BJ (cell line): Measurements from ENCODE around the gene PRKCA. TPM values are rescaled to one million over a fixed set of nuclear protein-coding genes. Genes with fewer than 3 reads are reported as not detected.

Experiments
- CTCF ChIA-PET: fragments of 350-600 bp; formaldehyde crosslinking; extraction: SDS; loops from one replicate; lab custom pipeline; 2021; ENCODE audit warnings: antibody characterized with exemption, inconsistent platforms; lab: Yijun Ruan, JAX
- POLR2A ChIA-PET: fragments of 300-600 bp; sonication (Branson Sonifier 250); formaldehyde crosslinking; extraction: SDS; loops from one replicate; lab custom pipeline; 2021; ENCODE audit warnings: antibody characterized with exemption; lab: Charles Lee
- DNase-seq: peaks from one replicate; pipeline ENCODE4 v3.0.0-alpha.2; 2011; ENCODE audit warnings: low read depth
- H3K27me3 ChIP-seq: 2 replicates; pipeline ENCODE4 v1.6.0; 2011; ENCODE audit warnings: low read length; ENCODE audit not compliant: control insufficient read depth, insufficient read depth
- H3K36me3 ChIP-seq: 2 replicates; pipeline ENCODE4 v1.5.1; 2011; ENCODE audit warnings: low read length; ENCODE audit not compliant: control insufficient read depth, insufficient read depth
- H3K4me3 ChIP-seq: 2 replicates; pipeline ENCODE4 v1.5.1; 2011; ENCODE audit warnings: low read depth, mild to moderate bottlenecking, control low read depth, low read length
- polyA plus RNA-seq: library from polyadenylated mRNA; depleted of rRNA; stranded (reverse); fragments of >200 nt; gene quantifications from 2 replicates; pipeline ENCODE4 v1.2.3, GENCODE V29; 2011
- TF ChIP-seq, protein P1 (sequence below): IDR thresholded peaks from 2 replicates; pipeline ENCODE4 v1.5.1; 2011; ENCODE audit warnings: low read depth, mild to moderate bottlenecking, control low read depth, inconsistent platforms, low read length, moderate library complexity; ENCODE audit not compliant: insufficient read depth

PRKCA gene
- polyA plus RNA-seq, 1 experiment, result 38.7 TPM

DNA sequence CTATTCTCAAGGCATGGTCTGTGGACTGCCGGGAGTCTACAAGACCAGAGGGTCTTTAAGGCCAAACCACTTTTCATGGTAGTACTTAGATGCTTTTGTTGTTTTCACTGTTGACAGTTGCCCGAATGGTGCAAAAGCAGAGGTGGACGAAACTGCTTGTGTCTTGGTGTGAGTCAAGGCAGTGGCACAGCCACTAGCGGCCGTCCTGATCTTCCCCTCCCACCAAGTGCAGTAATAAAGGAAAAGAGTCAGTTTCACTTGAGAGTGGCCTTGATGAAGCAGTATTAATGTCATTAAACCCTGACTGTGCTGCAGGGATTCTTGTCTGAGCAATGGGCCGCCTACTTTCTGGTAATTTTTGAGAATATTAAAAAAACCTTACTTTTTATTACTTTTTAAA, 109.1 kb downstream of the PRKCA start:
- no peak overlapping the region for H3K4me3 ChIP-seq
- ChIA-PET POLR2A (no interaction called here), CTCF (interaction anchor here (0.5 kb wide), 1 partner anchor 295 kb away, joined by 5 read pairs; no protein-coding TSS in a partner anchor)
- TF ChIP-seq, protein P1, sequence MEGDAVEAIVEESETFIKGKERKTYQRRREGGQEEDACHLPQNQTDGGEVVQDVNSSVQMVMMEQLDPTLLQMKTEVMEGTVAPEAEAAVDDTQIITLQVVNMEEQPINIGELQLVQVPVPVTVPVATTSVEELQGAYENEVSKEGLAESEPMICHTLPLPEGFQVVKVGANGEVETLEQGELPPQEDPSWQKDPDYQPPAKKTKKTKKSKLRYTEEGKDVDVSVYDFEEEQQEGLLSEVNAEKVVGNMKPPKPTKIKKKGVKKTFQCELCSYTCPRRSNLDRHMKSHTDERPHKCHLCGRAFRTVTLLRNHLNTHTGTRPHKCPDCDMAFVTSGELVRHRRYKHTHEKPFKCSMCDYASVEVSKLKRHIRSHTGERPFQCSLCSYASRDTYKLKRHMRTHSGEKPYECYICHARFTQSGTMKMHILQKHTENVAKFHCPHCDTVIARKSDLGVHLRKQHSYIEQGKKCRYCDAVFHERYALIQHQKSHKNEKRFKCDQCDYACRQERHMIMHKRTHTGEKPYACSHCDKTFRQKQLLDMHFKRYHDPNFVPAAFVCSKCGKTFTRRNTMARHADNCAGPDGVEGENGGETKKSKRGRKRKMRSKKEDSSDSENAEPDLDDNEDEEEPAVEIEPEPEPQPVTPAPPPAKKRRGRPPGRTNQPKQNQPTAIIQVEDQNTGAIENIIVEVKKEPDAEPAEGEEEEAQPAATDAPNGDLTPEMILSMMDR, result no peak
- no peaks in the 10 kb centered on the region for H3K27me3 ChIP-seq
- no peaks in the 10 kb centered on the region; the same call in 1 of the 2 replicates for H3K36me3 ChIP-seq
- DNase-seq, result no peak

DNA sequence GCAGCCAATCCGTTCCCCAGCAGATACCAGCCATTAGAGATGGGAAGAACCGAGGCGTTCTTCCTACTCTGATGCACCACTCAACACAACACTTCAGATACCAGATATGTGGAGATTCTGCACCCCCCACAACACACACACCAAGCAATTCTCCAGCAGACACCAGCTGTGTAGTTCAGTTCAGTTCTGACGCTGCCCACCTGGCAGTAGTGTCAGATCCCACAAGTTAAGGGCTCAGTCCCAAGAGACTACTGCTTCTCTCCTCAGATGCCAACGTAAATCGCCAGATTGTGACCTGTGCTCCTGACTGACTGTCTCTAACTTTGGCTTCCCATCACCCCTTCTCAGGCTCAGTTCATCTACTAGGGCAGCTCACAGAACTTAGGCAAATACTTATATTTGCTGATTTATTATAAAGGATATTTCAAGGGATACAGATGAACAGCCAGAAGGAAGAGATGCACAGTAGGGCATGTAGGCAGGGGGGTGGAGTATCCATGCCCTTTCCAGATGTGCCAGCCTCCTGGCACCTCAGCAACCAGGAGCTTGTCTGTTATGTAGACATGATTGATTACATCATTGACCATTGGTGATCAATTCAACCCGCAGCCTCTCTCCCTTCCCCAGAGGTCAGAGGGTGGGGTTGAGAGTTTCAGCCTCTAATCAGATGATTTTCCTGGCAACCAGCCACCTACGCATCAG, 110.6 kb downstream of the PRKCA start:
- no peak for DNase-seq
- POLR2A ChIA-PET, result no interaction called here
- no peaks in the 10 kb centered on the region for H3K27me3 ChIP-seq

DNA sequence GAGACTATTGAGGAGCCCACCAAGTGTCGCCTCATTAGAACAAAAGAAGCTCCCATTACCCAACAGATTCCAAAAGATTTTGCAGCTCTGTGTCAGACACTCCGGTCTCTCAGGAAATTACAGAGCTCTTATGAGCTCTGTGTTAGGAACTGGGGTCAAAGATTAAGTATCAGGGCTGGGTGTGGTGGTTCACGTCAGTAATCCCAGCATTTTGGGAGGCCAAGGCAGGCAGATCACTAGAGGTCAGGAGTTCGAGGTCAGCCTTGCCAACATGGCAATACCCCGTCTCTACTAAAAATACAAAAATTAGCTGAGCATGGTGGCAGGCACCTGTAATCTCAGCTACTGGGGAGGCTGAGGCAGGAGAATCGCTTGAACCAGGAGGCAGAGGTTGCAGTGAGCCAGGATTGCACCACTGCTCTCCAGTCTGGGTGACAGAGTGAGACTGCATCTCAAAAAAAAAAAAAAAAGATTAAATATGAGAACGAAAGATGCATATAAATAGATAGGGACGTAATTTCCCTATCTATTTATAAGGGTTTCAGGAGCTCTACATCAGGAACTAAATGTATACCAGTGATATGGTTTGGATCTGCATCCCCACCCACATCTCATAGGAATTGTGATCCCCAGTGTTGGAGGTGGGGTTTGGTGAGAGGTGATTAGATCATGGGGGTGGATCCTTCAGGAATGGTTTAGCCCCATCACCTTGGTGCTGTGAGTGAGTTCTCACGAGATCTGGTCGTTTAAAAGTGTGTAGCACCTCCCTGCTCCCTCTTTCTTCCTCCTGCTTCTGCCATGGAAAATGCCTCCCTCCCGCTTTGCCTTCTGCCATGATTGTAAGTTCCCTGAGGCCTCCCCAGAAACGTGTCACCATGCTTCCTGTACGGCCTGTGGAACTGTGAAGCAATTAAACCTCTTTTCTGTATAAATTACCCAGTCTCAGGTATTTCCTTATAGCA, 111.4 kb downstream of the PRKCA start:
- H3K36me3 ChIP-seq, result no peaks in the 10 kb centered on the region; the same call in 1 of the 2 replicates
- no peak for DNase-seq
- TF ChIP-seq, protein P1, result no peak
- POLR2A ChIA-PET, result no interaction called here
- no peaks in the 10 kb centered on the region for H3K27me3 ChIP-seq
- CTCF ChIA-PET, result interaction anchor here (0.6 to 1.0 kb wide), 2 partner anchors 11 to 253 kb away, joined by 3 read pairs; no protein-coding TSS in a partner anchor
- no peak overlapping the region for H3K4me3 ChIP-seq

More for the DNA sequence above, 110.6 kb downstream of the PRKCA start:
- H3K4me3 ChIP-seq, result no peak overlapping the region
- no peaks in the 10 kb centered on the region; the same call in 1 of the 2 replicates for H3K36me3 ChIP-seq
- TF ChIP-seq, protein P1, result no peak
- CTCF ChIA-PET, result no interaction called here

DNA sequence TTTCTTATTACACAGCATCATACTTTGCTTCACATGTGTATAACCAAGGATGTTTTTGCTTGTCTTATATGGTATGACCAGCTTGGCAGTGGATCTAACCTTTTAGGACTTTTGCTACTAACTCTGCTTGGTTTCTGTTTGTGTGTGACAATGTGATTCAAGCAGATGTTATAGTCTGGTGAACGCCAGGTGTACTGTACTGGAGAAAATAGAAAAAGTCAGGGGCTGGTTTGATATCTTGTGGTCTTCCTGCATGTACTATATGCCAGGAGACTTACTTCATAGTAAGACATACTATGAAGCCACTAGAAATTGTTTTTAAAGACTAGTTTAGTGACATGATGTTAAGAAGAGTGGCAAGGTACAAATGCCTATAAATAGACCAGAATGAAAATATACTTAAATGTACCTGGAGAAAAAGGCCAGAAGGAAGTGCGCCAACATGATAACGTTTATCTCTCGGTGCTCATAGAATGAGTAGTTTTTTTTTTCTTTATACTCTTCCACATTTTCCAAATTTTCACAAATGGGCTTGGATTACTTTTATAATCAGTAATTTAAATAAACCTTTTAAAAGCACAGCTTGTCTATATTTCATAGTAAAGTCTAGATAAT, 112.3 kb downstream of the PRKCA start:
- CTCF ChIA-PET, result interaction anchor here (0.6 to 1.0 kb wide), 3 partner anchors 11 to 252 kb away, joined by 3 read pairs; no protein-coding TSS in a partner anchor
- no peaks in the 10 kb centered on the region for H3K27me3 ChIP-seq
- TF ChIP-seq, protein P1, result no peak
- DNase-seq, result no peak
- H3K36me3 ChIP-seq, result no peaks in the 10 kb centered on the region; the same call in 1 of the 2 replicates
- POLR2A ChIA-PET, result no interaction called here
- no peak overlapping the region for H3K4me3 ChIP-seq
